RWPE2 (cell line): Measurements from ENCODE around the gene L2HGDH.

Experiments used
- ATAC-seq: fragments of 200-7000 bp; cut with Tn5 transposase; 3 replicates; pipeline ENCODE4 v1.9.1; 2021; ENCODE audit warnings: low read depth
- DNase-seq: peaks from one replicate; pipeline ENCODE4 v3.0.0-alpha.2; 2020; ENCODE audit warnings: low spot score
- H3K27ac ChIP-seq: fragments of 450-650 bp; 2 replicates; pipeline ENCODE4 v1.5.1; 2017; ENCODE audit warnings: mild to moderate bottlenecking; ENCODE audit not compliant: poor library complexity, severe bottlenecking
- H3K27me3 ChIP-seq: fragments of 250-450 bp; sonication (Bioruptor Pico); 2 replicates; pipeline ENCODE4 v1.5.1; 2021; ENCODE audit warnings: mild to moderate bottlenecking, moderate library complexity; ENCODE audit not compliant: insufficient read depth, poor library complexity, severe bottlenecking
- H3K36me3 ChIP-seq: fragments of 250-450 bp; sonication (Bioruptor Pico); 2 replicates; pipeline ENCODE4 v1.5.1; 2020; ENCODE audit warnings: low read depth, mild to moderate bottlenecking, moderate library complexity
- H3K4me1 ChIP-seq: fragments of 250-450 bp; sonication (Bioruptor Pico); 2 replicates; pipeline ENCODE4 v1.5.1; 2021; ENCODE audit warnings: mild to moderate bottlenecking, moderate library complexity; ENCODE audit not compliant: insufficient read depth, poor library complexity, severe bottlenecking
- H3K4me3 ChIP-seq: fragments of 250-450 bp; sonication (Bioruptor Pico); 2 replicates; pipeline ENCODE4 v1.5.1; 2021; ENCODE audit warnings: mild to moderate bottlenecking, moderate library complexity; ENCODE audit not compliant: severe bottlenecking
- H3K9me3 ChIP-seq: fragments of 250-450 bp; sonication (Bioruptor Pico); 2 replicates; pipeline ENCODE4 v1.5.1; 2021; ENCODE audit warnings: mild to moderate bottlenecking, moderate library complexity; ENCODE audit not compliant: severe bottlenecking
- CTCF ChIP-seq: fragments of 450-650 bp; IDR thresholded peaks from one replicate; pipeline ENCODE4 v1.5.1; 2017; ENCODE audit warnings: mild to moderate bottlenecking, moderate library complexity; ENCODE audit not compliant: poor library complexity, severe bottlenecking

The L2HGDH gene

GRCh38 chr14:50335989-50336824, 24.2 kb upstream of the L2HGDH start:
- ATAC-seq (no peak), DNase-seq (no peak)
- no peak overlapping the region for H3K27ac ChIP-seq
- H3K9me3 ChIP-seq, result no peaks in the 10 kb centered on the region
- H3K4me1 ChIP-seq, result peaks cover 10% of the 10 kb centered on the region
- 0 out of 2 replicates have a peak, but pooled peaks cover 3% of the 10 kb centered on the region for H3K36me3 ChIP-seq
- TF ChIP-seq CTCF, result no peak
- H3K4me3 ChIP-seq, result no peak overlapping the region
- H3K27me3 ChIP-seq, result no peaks in the 10 kb centered on the region

- Histone ChIP-seq H3K27me3 (no peaks in the 10 kb centered on the region), H3K27ac (no peak overlapping the region), H3K4me3 (no peak overlapping the region), H3K36me3 (0 out of 2 replicates have a peak, but pooled peaks cover 3% of the 10 kb centered on the region), H3K4me1 (peaks cover 10% of the 10 kb centered on the region), H3K9me3 (no peaks in the 10 kb centered on the region)
- ATAC-seq (no peak), DNase-seq (no peak)
- TF ChIP-seq CTCF, result no peak
Measured at GRCh38 chr14:50335389-50335788, 23.4 kb upstream of the L2HGDH start.

DNA sequence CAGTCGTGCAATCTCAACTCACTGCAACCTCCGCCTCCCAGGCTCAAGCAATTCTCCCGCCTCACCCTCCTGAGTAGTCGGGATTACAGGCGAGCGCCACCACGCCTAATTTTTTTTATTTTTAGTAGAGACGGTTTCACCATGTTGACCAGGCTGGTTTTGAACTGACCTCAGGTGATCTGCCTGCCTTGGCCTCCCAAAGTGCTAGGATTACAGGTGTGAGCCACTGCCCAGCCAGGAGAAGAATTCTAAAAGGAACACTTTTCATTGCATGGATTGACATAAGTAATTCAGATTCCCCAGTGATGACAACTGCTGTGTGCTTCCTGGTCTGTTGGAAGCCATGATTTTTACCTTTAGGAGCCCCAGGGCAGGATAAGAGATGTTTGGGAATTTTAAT, 22.2 kb upstream of the L2HGDH start:
- H3K27ac ChIP-seq, result no peak overlapping the region
- no peak overlapping the region for H3K4me3 ChIP-seq
- peaks cover 10% of the 10 kb centered on the region for H3K4me1 ChIP-seq
- no peaks in the 10 kb centered on the region for H3K9me3 ChIP-seq
- H3K36me3 ChIP-seq, result 0 out of 2 replicates have a peak, but pooled peaks cover 11% of the 10 kb centered on the region
- DNase-seq, result no peak
- ATAC-seq, result no peak
- no peaks in the 10 kb centered on the region for H3K27me3 ChIP-seq
- TF ChIP-seq CTCF, result no peak

DNA sequence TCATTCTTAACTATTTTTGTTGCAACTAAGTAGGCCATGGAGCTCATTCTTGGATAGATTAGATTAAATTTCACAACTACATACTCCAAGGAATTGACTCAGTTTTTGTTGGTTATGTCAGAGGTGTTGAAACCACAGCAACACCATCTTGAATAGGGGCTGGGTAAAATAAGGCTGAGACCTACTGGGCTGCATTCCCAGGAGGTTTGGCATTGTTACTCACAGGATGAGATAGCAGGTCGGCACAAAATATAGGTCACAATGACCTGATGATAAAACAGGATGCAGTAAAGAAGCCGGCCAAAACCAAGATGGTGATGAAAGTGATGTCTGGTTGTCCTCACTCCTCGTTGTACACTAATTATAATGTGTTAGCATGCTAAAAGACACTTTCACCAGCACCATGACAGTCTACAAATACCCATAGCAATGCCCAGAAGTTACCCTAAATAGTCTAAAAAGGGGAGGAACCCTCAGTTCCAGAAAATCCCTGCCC, 21.0 kb upstream of the L2HGDH start:
- DNase-seq (no peak), ATAC-seq (peak; percentile 84)
- H3K36me3 ChIP-seq, result peaks cover 18% of the 10 kb centered on the region; the same call in 1 of the 2 replicates
- H3K27me3 ChIP-seq, result no peaks in the 10 kb centered on the region
- H3K4me1 ChIP-seq, result peaks cover 10% of the 10 kb centered on the region
- H3K27ac ChIP-seq, result peak overlapping the region; percentile 12
- H3K9me3 ChIP-seq, result no peaks in the 10 kb centered on the region
- no peak overlapping the region for H3K4me3 ChIP-seq
- TF ChIP-seq CTCF, result no peak

DNA sequence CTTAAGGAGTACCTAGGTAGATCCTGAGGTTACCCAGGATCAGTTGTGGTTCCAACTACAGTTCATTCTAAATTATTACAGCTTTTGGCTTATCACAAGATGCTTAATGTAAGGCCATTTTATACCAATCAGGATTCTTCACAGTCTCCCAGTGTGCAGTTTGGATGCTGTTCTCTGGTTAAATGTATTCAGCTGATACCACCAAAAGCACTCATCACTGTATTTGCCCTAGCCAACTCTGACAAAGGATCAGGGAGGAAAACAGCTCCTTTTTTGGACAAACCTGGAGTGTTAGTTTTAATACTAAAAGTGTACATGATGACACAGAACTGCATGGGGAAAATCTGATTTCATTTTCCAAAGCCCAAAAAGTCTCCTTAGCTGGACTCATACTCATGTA, 19.6 kb upstream of the L2HGDH start:
- Histone ChIP-seq H3K4me1 (peaks cover 10% of the 10 kb centered on the region), H3K27ac (no peak overlapping the region), H3K9me3 (no peaks in the 10 kb centered on the region), H3K36me3 (peaks cover 24% of the 10 kb centered on the region), H3K27me3 (no peaks in the 10 kb centered on the region), H3K4me3 (no peak overlapping the region)
- DNase-seq (no peak), ATAC-seq (no peak)
- TF ChIP-seq CTCF, result no peak
